K562 (cell line): ENCODE results near the gene RHOXF2B. TPM values are rescaled to one million over a fixed set of nuclear protein-coding genes. Genes with fewer than 3 reads are reported as not detected.
"Not testable (repeated sequence)": the region's sequence is repeated elsewhere in the genome, so short reads cannot be mapped to it uniquely, and the experiment has no call there.

Source experiments
- ATAC-seq: fragments of 200-7000 bp; cut with Tn5 transposase; 3 replicates; pipeline ENCODE4 v1.9.1; 2020; ENCODE audit warnings: moderate library complexity
- BruUV-seq: library from RNA; stranded (reverse); fragments of 400-500 nt; replicated peaks from 2 replicates; lab custom pipeline; 2021; lab: Mats Ljungman, UMichigan
- CTCF ChIA-PET: fragments of 300-600 bp; formaldehyde crosslinking; extraction: SDS; loops from one replicate; lab custom pipeline; 2021; ENCODE audit warnings: low intra/inter-chr PET ratio; lab: Yijun Ruan, JAX
- POLR2A ChIA-PET: fragments of 300-600, 350-650 bp; sonication (Branson Sonifier 250); formaldehyde crosslinking; extraction: SDS; loops from one replicate; lab custom pipeline; 2021; ENCODE audit warnings: antibody characterized with exemption, inconsistent platforms; lab: Yijun Ruan, JAX
- DNase-seq, 4 experiments: peaks; one replicate each; pipeline versions ENCODE4 v3.0.0 to v3.0.0-alpha.2; 2011 to 2018; ENCODE audit warnings: low spot score in 3 of 4, mixed read lengths in 3 of 4; ENCODE audit errors: extremely low read depth in 1 of 4
- FAIRE-seq: peaks from 2 replicates; lab custom pipeline; 2011; peaks lifted over from hg19 to GRCh38; lab: Jason Lieb, UNC
- H2AFZ ChIP-seq: 2 replicates; pipeline ENCODE4 v1.6.0; 2011; ENCODE audit warnings: low read depth, low read length, control low read depth, inconsistent platforms
- H3K27ac ChIP-seq: fragments of 200-600 bp; 3 replicates; pipeline ENCODE4 v1.8.0; 2011; ENCODE audit warnings: low read depth, mild to moderate bottlenecking, control low read depth, inconsistent platforms, low read length, moderate library complexity, mixed read lengths; ENCODE audit errors: extremely low read depth
- H3K27me3 ChIP-seq, 2 experiments: fragments of 300-600 bp in 1 of 2; 2 replicates in 1 of 2; 3 replicates in 1 of 2; pipeline versions ENCODE4 v1.6.0 to v1.8.0; 2011; ENCODE audit warnings: inconsistent platforms in 2 of 2, low read length in 2 of 2, mild to moderate bottlenecking in 1 of 2, mixed read lengths in 1 of 2, moderate library complexity in 1 of 2; ENCODE audit not compliant: control insufficient read depth in 2 of 2, insufficient read depth in 2 of 2
- H3K36me3 ChIP-seq: fragments of 300-600 bp; 3 replicates; pipeline ENCODE4 v1.8.0; 2011; ENCODE audit warnings: mild to moderate bottlenecking, low read length, inconsistent platforms; ENCODE audit not compliant: control insufficient read depth, insufficient read depth
- H3K4me1 ChIP-seq, 2 experiments: fragments of 200-600 bp in 1 of 2; replicated peaks in 1 of 2; 2 replicates in 1 of 2; 3 replicates in 1 of 2; pipeline versions ENCODE4 v1.5.1 to v1.8.0; 2011; ENCODE audit warnings: inconsistent platforms in 2 of 2, low read length in 2 of 2, mild to moderate bottlenecking in 1 of 2, mixed read lengths in 1 of 2, moderate library complexity in 1 of 2; ENCODE audit not compliant: control insufficient read depth in 2 of 2, insufficient read depth in 2 of 2
- H3K4me2 ChIP-seq: 2 replicates; pipeline ENCODE4 v1.6.1; 2011; ENCODE audit warnings: low read length, control low read depth, inconsistent platforms, mixed read lengths; ENCODE audit not compliant: insufficient read depth
- H3K4me3 ChIP-seq: fragments of 200-600 bp; sonication (generic), shearing (Covaris generic); 2 replicates; pipeline ENCODE4 v1.5.1; 2016; ENCODE audit warnings: control low read depth, inconsistent platforms
- H3K79me2 ChIP-seq: fragments of 200-600 bp; 3 replicates; pipeline ENCODE4 v1.8.0; 2011; ENCODE audit warnings: low read length, inconsistent platforms; ENCODE audit not compliant: control insufficient read depth, insufficient read depth
- H3K9ac ChIP-seq, 2 experiments: 2 replicates each; pipeline versions ENCODE4 v1.6.0 to v1.6.1; 2011; ENCODE audit warnings: low read depth in 2 of 2, low read length in 2 of 2, control low read depth in 1 of 2, inconsistent platforms in 1 of 2, mild to moderate bottlenecking in 1 of 2, mixed read lengths in 1 of 2; ENCODE audit not compliant: insufficient read depth in 1 of 2
- H3K9me1 ChIP-seq: one replicate; pipeline ENCODE4 v1.6.0; 2011; ENCODE audit warnings: inconsistent platforms, mild to moderate bottlenecking, low read length, moderate library complexity; ENCODE audit not compliant: control insufficient read depth, insufficient read depth
- H3K9me3 ChIP-seq: replicated peaks from 2 replicates; pipeline ENCODE4 v1.5.1; 2011; ENCODE audit warnings: low read depth, low read length, inconsistent platforms; ENCODE audit not compliant: control insufficient read depth, insufficient read depth
- H4K20me1 ChIP-seq: replicated peaks from 2 replicates; pipeline ENCODE4 v1.6.1; 2011; ENCODE audit warnings: low read length, inconsistent platforms, mixed read lengths; ENCODE audit not compliant: control insufficient read depth, insufficient read depth
- WGBS: fragments of 100-300 bp; shearing (Covaris generic); methylation state at CpG from one replicate; pipeline ENCODE4 v1.1.6; 2016; ENCODE audit warnings: low coverage, mixed read lengths; ENCODE audit not compliant: insufficient coverage; ENCODE audit errors: missing lambda C conversion rate; 5-methylcytosine and 5-hydroxymethylcytosine counted together
- in situ Hi-C: fragments of 300-500 bp; cut with MboI; formaldehyde crosslinking; loops from 4 replicates; pipeline ENCODE4 v1.15.0; 2018; ENCODE audit warnings: inconsistent platforms, mixed read lengths
- intact Hi-C: fragments of 100-400 bp; cut with micrococcal nuclease; formaldehyde crosslinking; loops from 2 replicates; pipeline ENCODE4 v1.14.2; 2022
- polyA plus RNA-seq, 8 experiments: library from polyadenylated mRNA; depleted of rRNA in 4 of 8; stranded (reverse) in 5 of 8; unstranded in 3 of 8; fragments of >200 nt; fragmentation: Nextera tagmentation in 2 of 8; fragmentation: Illumina TruSeq in 1 of 8; extraction: Ambion mirVana in 2 of 8; extraction: Trizol in 1 of 8; gene quantifications; 2 replicates each; pipeline versions ENCODE4 v1.2.1 to v1.2.3, GENCODE V29; 2011 to 2014; ENCODE audit warnings: inconsistent platforms in 1 of 8, missing spikeins in 1 of 8
- total RNA-seq, 7 experiments: library from RNA; depleted of rRNA in 6 of 7; stranded (reverse); fragments of >200 nt in 6 of 7; fragmentation: Illumina TruSeq in 2 of 7; extraction: Trizol in 2 of 7; gene quantifications; 2 replicates each; pipeline versions ENCODE4 v1.2.1 to v1.2.3, GENCODE V29; 2011 to 2021; ENCODE audit warnings: low replicate concordance in 1 of 7

Gene RHOXF2B
- total and polyA plus RNA-seq, 9 of the 15 experiments (the other 6 are each of a cell fraction or from before 2014, with no cell fraction given): 0.79 to 4.3 (median 2.2) TPM

GRCh38 chrX:120085553-120086185 lies 8.2 kb upstream of the RHOXF2B start:
- FAIRE-seq (peak; percentile 94), ATAC-seq (peak; percentile 84)
- H3K36me3 ChIP-seq, H3K4me2 ChIP-seq, CTCF ChIA-PET, H3K4me3 ChIP-seq, H4K20me1 ChIP-seq, H3K4me1 ChIP-seq, H3K9me3 ChIP-seq, H2AFZ ChIP-seq, H3K27ac ChIP-seq, H3K9ac ChIP-seq, BruUV-seq, DNase-seq, intact Hi-C loops, H3K9me1 ChIP-seq, POLR2A ChIA-PET, H3K79me2 ChIP-seq, H3K27me3 ChIP-seq: not testable (repeated sequence)
- WGBS: no CpG with 5 or more reads among the region's 12 CpGs
- in situ Hi-C loops: loop anchor here (5.0 kb wide), 1 partner anchor 62 kb away; no protein-coding TSS in a partner anchor

GRCh38 chrX:120066169-120066568 lies 11.3 kb downstream of the RHOXF2B start:
- in situ Hi-C loops, H3K9me1 ChIP-seq, DNase-seq, H3K36me3 ChIP-seq, H3K9ac ChIP-seq, H2AFZ ChIP-seq, H3K4me1 ChIP-seq, H3K27ac ChIP-seq, POLR2A ChIA-PET, H4K20me1 ChIP-seq, intact Hi-C loops, CTCF ChIA-PET, BruUV-seq, FAIRE-seq, H3K4me3 ChIP-seq, H3K9me3 ChIP-seq, H3K4me2 ChIP-seq, H3K79me2 ChIP-seq, H3K27me3 ChIP-seq: not testable (repeated sequence)
- peak; percentile 77 for ATAC-seq
- no CpG with 5 or more reads among the region's 1 CpG for WGBS

GRCh38 chrX:120042712-120043111 lies 34.8 kb downstream of the RHOXF2B start:
- H3K4me1 ChIP-seq, H3K9ac ChIP-seq, H3K79me2 ChIP-seq, intact Hi-C loops, H3K4me2 ChIP-seq, in situ Hi-C loops, H3K27me3 ChIP-seq, POLR2A ChIA-PET, CTCF ChIA-PET, H3K36me3 ChIP-seq, H3K9me3 ChIP-seq, H2AFZ ChIP-seq, H4K20me1 ChIP-seq, BruUV-seq, H3K27ac ChIP-seq, DNase-seq, H3K9me1 ChIP-seq, H3K4me3 ChIP-seq: not testable (repeated sequence)
- WGBS: no CpG with 5 or more reads among the region's 6 CpGs
- peak; percentile 63 for ATAC-seq
- peak; percentile 65 for FAIRE-seq

- H3K4me1 ChIP-seq, POLR2A ChIA-PET, H3K36me3 ChIP-seq, ATAC-seq, H3K9me3 ChIP-seq, H3K4me2 ChIP-seq, H3K27me3 ChIP-seq, DNase-seq, H3K79me2 ChIP-seq, BruUV-seq, H3K9ac ChIP-seq, H3K27ac ChIP-seq, CTCF ChIA-PET, H2AFZ ChIP-seq, in situ Hi-C loops, H3K4me3 ChIP-seq, H4K20me1 ChIP-seq, H3K9me1 ChIP-seq, intact Hi-C loops: not testable (repeated sequence)
- FAIRE-seq: peak; percentile 15
- no CpG with 5 or more reads among the region's 2 CpGs for WGBS
These were observed 35.2 kb downstream of the RHOXF2B start for GRCh38 chrX:120042247-120042646.
